ENCODE results near the gene TMEM8B.
"Not testable (repeated sequence)": the region's sequence is repeated elsewhere in the genome, so short reads cannot be mapped to it uniquely, and the experiment has no call there.

Gene TMEM8B

GRCh38 chr9:35870351-35870923 is 41.4 kb downstream of the TMEM8B start, which contains the start of gene OR13J1:
TSS of gene OR13J1 (minus strand) at chr9:35870401. CDS start at chr9:35870401, 0 bp downstream.
- Histone ChIP-seq H3K27ac (ENCODE audit: poor library complexity, severe bottlenecking) (no peak within 1 kb of the TSS), H3K36me3 (ENCODE audit: low read depth) (no peaks in the 10 kb centered on the region), H3K4me3 (ENCODE audit: severe bottlenecking) (no peak within 1 kb of the TSS), H3K9me3 (ENCODE audit: severe bottlenecking) (no peaks in the 10 kb centered on the region), H3K4me1 (ENCODE audit: insufficient read depth, poor library complexity, severe bottlenecking) (peaks cover 6% of the 10 kb centered on the region), H3K27me3 (ENCODE audit: insufficient read depth, poor library complexity, severe bottlenecking) (no peaks in the 10 kb centered on the region)
- DNase-seq (ENCODE audit: low spot score) (no peak), ATAC-seq (ENCODE audit: low read depth) (no peak)
- no peak for TF ChIP-seq CTCF (IDR thresholded peaks at IDR 0.05; ENCODE audit: poor library complexity, severe bottlenecking)

GRCh38 chr9:35871545-35871944 is 42.5 kb downstream of the TMEM8B start:
- Histone ChIP-seq H3K27me3 (ENCODE audit: insufficient read depth, poor library complexity, severe bottlenecking) (no peaks in the 10 kb centered on the region), H3K27ac (ENCODE audit: poor library complexity, severe bottlenecking) (no peak overlapping the region), H3K9me3 (ENCODE audit: severe bottlenecking) (peaks cover 2% of the 10 kb centered on the region), H3K4me1 (ENCODE audit: insufficient read depth, poor library complexity, severe bottlenecking) (peaks cover 6% of the 10 kb centered on the region), H3K36me3 (ENCODE audit: low read depth) (no peaks in the 10 kb centered on the region), H3K4me3 (ENCODE audit: severe bottlenecking) (no peak overlapping the region)
- TF ChIP-seq CTCF (IDR thresholded peaks at IDR 0.05; ENCODE audit: poor library complexity, severe bottlenecking), result no peak
- DNase-seq (ENCODE audit: low spot score) (no peak), ATAC-seq (ENCODE audit: low read depth) (peak; percentile 92)

GRCh38 chr9:35872505-35872904 is 43.5 kb downstream of the TMEM8B start:
- Histone ChIP-seq H3K4me3 (ENCODE audit: severe bottlenecking) (no peak overlapping the region), H3K4me1 (ENCODE audit: insufficient read depth, poor library complexity, severe bottlenecking) (peaks cover 6% of the 10 kb centered on the region), H3K9me3 (ENCODE audit: severe bottlenecking) (peaks cover 2% of the 10 kb centered on the region), H3K27ac (ENCODE audit: poor library complexity, severe bottlenecking) (no peak overlapping the region), H3K27me3 (ENCODE audit: insufficient read depth, poor library complexity, severe bottlenecking) (no peaks in the 10 kb centered on the region), H3K36me3 (ENCODE audit: low read depth) (no peaks in the 10 kb centered on the region)
- DNase-seq (ENCODE audit: low spot score) (no peak), ATAC-seq (ENCODE audit: low read depth) (no peak)
- no peak for TF ChIP-seq CTCF (IDR thresholded peaks at IDR 0.05; ENCODE audit: poor library complexity, severe bottlenecking)

- ATAC-seq (ENCODE audit: low read depth) (peak; percentile 80), DNase-seq (ENCODE audit: low spot score) (no peak)
- H3K27ac ChIP-seq (ENCODE audit: poor library complexity, severe bottlenecking), result no peak overlapping the region
- peak; percentile 99 for TF ChIP-seq CTCF (IDR thresholded peaks at IDR 0.05; ENCODE audit: poor library complexity, severe bottlenecking)
- H3K9me3 ChIP-seq (ENCODE audit: severe bottlenecking), result no peaks in the 10 kb centered on the region
- no peaks in the 10 kb centered on the region for H3K36me3 ChIP-seq (ENCODE audit: low read depth)
- no peaks in the 10 kb centered on the region for H3K4me1 ChIP-seq (ENCODE audit: insufficient read depth, poor library complexity, severe bottlenecking)
- no peak overlapping the region for H3K4me3 ChIP-seq (ENCODE audit: severe bottlenecking)
- H3K27me3 ChIP-seq (ENCODE audit: insufficient read depth, poor library complexity, severe bottlenecking), result no peaks in the 10 kb centered on the region
These were observed 53.3 kb downstream of the TMEM8B start for GRCh38 chr9:35882263-35882848.

GRCh38 chr9:35882996-35883395 is 54.0 kb downstream of the TMEM8B start:
- TF ChIP-seq CTCF (IDR thresholded peaks at IDR 0.05; ENCODE audit: poor library complexity, severe bottlenecking), result no peak
- Histone ChIP-seq H3K36me3 (ENCODE audit: low read depth) (no peaks in the 10 kb centered on the region), H3K9me3 (ENCODE audit: severe bottlenecking) (no peaks in the 10 kb centered on the region), H3K27me3 (ENCODE audit: insufficient read depth, poor library complexity, severe bottlenecking) (no peaks in the 10 kb centered on the region), H3K4me3 (ENCODE audit: severe bottlenecking) (no peak overlapping the region), H3K27ac (ENCODE audit: poor library complexity, severe bottlenecking) (no peak overlapping the region), H3K4me1 (ENCODE audit: insufficient read depth, poor library complexity, severe bottlenecking) (no peaks in the 10 kb centered on the region)
- ATAC-seq (ENCODE audit: low read depth) (no peak), DNase-seq (ENCODE audit: low spot score) (no peak)

- not testable (repeated sequence) for H3K27ac ChIP-seq (ENCODE audit: poor library complexity, severe bottlenecking); H3K4me3 ChIP-seq (ENCODE audit: severe bottlenecking); H3K27me3 ChIP-seq (ENCODE audit: insufficient read depth, poor library complexity, severe bottlenecking); H3K9me3 ChIP-seq (ENCODE audit: severe bottlenecking); H3K4me1 ChIP-seq (ENCODE audit: insufficient read depth, poor library complexity, severe bottlenecking); ATAC-seq (ENCODE audit: low read depth); H3K36me3 ChIP-seq (ENCODE audit: low read depth); DNase-seq (ENCODE audit: low spot score)
These were observed 55.9 kb downstream of the TMEM8B start for GRCh38 chr9:35884908-35885307.
